Right renal pelvis (tissue), 4 donors: ENCODE results near the gene WDFY1. TPM values are rescaled to one million over a fixed set of nuclear protein-coding genes. Genes with fewer than 3 reads are reported as not detected.

ENCODE experiments used
- DNase-seq, 4 donors: peaks; one replicate each; pipeline ENCODE4 v3.0.0-alpha.2; 2013; ENCODE audit warnings: low read depth in 4 of 4, low spot score in 3 of 4, missing footprints in 1 of 4
- polyA plus RNA-seq, 4 donors: library from polyadenylated mRNA; unstranded; fragments of 120-200 nt; gene quantifications; one replicate each; pipeline ENCODE4 v1.2.1, GENCODE V29; 2013; ENCODE audit not compliant: insufficient read length in 4 of 4

WDFY1 gene
- polyA plus RNA-seq, 4 donors, result 55.4 to 71.2 (median 64.7) TPM

GRCh38 chr2:223932816-223933800, 12.0 kb downstream of the WDFY1 start:
- DNase-seq, result no peak

- DNase-seq, result no peak
Observed at GRCh38 chr2:223930103-223930976, 14.8 kb downstream of the WDFY1 start.

- peak in 1 of 4 donors; percentile 8 for DNase-seq
Observed at GRCh38 chr2:223929571-223930102, 15.5 kb downstream of the WDFY1 start.

- no peak for DNase-seq
Observed at GRCh38 chr2:223928113-223929006, 16.8 kb downstream of the WDFY1 start.

GRCh38 chr2:223925106-223925505, 20.0 kb downstream of the WDFY1 start:
- no peak for DNase-seq

- DNase-seq, result no peak
Observed at GRCh38 chr2:223923976-223924375, 21.2 kb downstream of the WDFY1 start.

GRCh38 chr2:223922308-223922707, 22.8 kb downstream of the WDFY1 start:
- DNase-seq, result no peak

GRCh38 chr2:223921204-223921603, 23.9 kb downstream of the WDFY1 start:
- DNase-seq, result no peak

- DNase-seq, result no peak
Observed at GRCh38 chr2:223920109-223920508, 25.0 kb downstream of the WDFY1 start.

GRCh38 chr2:223918671-223919134, 26.4 kb downstream of the WDFY1 start:
- no peak for DNase-seq

- DNase-seq, result no peak
Observed at GRCh38 chr2:223916181-223916920, 28.8 kb downstream of the WDFY1 start.

GRCh38 chr2:223915071-223915470, 30.1 kb downstream of the WDFY1 start:
- no peak for DNase-seq

- DNase-seq, result no peak
Observed at GRCh38 chr2:223914324-223914723, 30.8 kb downstream of the WDFY1 start.

GRCh38 chr2:223909001-223909741, 36.0 kb downstream of the WDFY1 start:
- DNase-seq, result no peak

- DNase-seq, result no peak
Observed at GRCh38 chr2:223908304-223908998, 36.7 kb downstream of the WDFY1 start.

GRCh38 chr2:223905996-223906395, 39.1 kb downstream of the WDFY1 start:
- no peak for DNase-seq

- DNase-seq, result no peak
Observed at GRCh38 chr2:223901854-223902253, 43.3 kb downstream of the WDFY1 start.

- DNase-seq, result no peak
Observed at GRCh38 chr2:223901311-223901710, 43.8 kb downstream of the WDFY1 start.
